NCI-H1930 (cell line): Measurements from ENCODE around the gene FOXP3.

ENCODE experiments used
- DNase-seq, 2 experiments: peaks; one replicate each; lab custom pipeline; 2025; lab: John Stamatoyannopoulos, UW

FOXP3 gene

DNA sequence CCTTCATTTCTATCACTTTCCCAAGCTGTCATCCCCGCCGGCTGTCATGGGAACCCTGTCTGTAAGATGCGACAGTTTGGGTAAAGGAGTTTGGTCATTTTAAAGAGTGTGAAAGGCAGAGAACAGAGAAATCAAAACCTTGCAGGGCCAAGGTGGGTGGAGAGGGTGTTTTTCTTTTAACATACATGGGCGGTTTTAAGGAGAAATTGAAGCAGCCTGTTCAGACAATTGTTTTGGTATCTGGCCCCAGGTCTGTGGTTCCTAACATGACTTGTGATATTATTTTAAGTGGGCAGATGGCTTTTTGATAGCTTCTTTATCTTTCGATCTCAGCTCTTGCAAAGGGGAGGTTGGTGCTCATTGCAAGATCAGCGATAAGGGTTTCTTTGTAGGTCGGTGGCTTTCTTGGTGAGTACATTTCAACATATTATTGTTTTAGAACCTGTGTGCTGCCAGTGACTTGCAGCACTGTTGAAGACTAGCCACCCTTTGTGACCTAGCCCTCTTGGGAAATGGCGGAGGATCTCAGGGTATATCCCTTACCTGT, 8.7 kb upstream of the FOXP3 start:
- no peak for DNase-seq

DNA sequence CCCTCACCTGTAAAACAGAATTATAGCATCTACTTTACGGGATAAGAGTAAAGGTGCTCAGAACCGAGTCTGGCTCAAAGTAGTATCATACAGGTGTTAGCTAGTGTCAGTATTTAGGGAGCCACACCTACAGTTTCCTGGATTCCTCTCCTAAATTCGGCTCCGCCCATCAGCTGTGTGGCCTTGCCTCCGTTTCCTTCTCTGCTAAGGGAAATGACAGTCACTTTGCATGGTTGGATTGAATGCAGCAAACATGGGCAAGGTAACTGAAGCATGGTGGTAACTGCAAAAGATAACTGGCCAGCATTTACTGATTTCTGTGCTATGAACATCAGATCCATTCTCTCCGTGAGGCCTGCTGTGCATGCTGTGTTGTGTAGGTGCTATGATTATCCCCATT, 7.9 kb upstream of the FOXP3 start:
- no peak for DNase-seq

DNA sequence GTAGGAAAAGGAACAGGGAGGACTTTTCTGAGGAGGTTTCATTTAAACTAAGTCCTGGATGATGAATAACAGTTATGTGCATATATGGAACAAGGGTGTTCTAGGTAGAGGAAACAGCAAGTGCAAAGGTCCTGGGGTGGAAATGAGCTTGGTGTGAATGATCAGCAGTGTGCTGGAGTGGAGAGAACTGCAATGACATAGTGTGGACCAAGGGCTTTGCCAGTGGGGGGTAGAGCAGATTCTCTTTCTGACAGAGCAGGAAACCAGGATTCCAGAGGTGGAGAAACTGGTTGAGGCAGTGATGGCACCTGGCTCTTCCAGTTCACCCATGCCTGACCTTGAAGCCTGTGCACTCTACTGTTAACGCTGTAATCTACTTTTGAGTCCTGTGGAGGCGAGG, 6.8 kb upstream of the FOXP3 start:
- no peak for DNase-seq

DNA sequence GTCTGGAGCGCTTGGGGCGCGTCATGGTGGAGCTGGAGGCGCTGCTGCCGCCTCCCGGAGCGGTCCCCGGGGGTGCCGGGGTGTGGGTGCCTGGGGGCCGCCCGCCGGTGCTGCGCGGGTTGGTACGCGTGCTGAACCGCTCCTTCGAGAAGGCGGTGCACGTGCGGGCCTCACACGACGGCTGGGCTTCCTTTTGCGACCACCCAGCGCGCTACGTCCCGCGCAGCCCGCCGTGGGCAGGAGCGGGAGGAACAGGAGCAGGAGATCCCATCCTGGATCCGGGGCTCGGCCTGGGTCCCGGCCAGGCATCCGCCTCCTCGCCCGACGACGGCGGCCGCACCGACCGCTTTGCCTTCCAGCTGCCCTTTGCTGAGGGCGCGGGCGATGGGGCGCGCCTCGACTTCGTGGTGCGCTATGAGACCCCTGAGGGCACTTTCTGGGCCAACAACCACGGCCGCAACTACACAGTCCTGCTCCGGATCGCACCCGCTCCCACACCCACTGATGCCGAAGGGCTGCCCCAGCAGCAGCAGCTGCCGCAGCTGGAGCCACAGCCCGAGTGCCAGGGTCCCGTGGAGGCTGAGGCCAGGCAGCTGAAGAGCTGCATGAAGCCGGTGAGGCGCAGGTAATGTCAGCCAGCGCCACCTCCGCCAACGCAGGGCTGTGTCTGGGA, 5.9 kb upstream of the FOXP3 start:
- no peak for DNase-seq

DNA sequence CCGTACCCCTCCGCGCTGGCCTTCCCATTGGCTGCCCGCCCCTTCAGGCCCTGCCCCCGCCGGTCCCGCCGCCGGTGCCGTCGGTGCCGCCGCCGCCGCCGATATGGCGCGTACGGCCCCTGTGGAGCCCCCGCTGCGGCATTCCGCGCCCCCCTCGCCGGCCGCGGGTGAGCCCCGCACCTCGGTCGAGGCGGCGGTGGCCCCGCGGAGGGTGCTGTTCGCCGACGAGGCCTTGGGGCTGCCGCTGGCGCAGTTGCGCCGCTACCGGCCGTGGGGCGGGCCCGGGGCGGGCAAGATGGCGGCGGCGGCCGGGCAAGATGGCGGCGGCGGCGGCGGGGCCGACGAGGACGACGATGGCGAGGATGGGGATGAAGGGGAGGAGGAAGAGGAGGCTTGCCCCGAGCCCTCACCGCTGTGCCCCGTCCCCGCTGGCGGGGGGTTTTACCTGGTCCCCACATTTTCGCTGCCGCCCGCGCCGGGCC, 5.3 kb upstream of the FOXP3 start, which contains the start of gene PPP1R3F:
TSS of gene PPP1R3F (plus strand) at position 27 of the 482 bp plus-strand sequence. CDS start at position 104, 77 bp downstream.
- no peak for DNase-seq

DNA sequence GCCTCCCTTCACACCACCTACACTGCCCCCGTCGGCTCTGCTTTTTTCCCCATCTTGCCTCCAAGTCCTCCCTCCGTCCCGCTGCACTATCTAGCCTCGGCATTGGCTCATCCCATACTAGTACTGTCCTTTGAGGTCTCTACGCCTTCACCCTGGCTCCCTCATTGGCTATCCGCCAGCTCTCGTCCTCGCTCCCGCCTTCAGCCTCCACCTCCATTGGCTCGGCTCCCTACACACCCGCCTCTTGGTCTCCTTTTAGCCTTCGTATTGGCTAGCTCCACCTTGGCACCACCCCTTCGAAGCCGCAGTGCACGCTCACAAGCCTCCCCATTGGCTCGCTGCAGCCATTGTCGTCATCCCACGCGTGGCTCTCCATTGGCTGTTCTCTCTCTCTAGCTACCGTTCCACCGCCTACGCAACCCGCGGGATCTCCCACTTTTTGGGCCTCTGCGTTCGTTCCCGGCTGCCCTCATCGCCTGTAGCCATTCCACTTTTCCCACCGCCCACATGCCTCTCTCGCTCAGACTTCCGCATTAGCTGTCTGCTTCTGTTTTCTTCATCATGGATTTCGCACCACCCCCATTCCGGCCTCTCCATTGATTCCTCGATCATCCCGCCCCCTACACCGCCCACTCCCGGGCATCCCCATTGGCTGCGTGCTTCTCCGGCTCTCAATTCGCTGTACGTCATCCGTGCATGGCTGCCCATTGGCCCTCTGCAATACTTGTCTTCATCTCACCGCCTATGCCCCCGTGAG, 4.7 kb upstream of the FOXP3 start:
- peak; percentile 94 to 96 for DNase-seq

DNA sequence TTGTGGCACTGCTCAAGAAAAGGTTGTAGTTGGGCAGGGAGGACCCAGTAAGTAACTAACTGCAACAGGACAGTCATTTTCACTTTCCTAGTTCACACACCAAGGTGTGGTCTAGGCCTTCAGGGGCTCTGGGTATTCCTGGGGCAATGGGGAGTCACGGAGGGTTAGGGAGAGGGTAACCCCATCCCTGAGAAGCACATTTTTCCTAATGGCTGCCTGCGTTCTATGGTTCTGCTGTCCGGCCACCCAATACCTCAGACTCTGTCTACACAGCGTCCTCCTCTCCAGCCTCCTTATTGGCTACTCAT, 4.1 kb upstream of the FOXP3 start:
- no peak for DNase-seq

DNA sequence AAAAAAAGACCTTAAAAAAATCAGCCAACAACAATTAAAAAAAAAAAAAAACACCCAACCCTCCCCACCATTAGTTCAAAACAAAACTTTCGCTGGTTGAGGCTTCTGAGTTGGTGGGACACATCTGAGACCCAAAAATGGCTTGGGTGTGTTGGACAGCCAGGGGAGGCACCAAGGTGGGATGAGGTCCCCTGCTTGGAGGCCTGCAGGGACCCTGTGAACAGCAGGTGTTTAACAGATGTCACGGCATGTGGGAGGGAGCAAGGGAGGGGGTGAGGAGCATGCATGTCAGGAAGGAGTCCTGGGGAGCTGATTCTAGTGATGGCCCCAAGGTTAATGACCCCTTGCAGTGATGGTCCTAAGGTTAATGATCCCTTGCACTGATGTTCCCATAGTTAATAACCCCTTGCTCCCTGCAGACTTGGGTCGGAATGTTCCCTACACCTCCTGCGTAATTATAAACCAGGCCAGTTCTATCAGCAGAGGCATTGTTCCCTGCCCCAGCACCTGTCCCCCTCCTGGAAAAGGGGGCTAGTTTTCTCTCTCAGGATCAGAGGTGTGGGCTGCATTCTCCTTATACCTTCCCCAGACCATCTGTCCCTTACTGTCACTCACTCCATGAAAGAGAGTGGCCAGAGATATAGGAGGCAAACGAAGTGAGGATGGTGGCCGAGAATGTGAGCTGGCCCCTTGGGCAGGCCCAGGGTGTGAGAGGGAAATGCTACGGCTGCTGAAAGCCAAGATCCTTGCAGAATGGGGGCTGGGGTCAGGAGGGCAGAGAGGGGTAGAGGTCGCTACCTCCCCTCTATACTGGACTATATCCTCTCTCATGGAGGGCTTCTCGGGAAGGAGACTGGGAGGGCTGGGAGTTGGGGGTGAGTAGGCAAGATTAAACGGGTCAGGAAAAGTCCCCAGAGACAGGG, 2.3 kb upstream of the FOXP3 start:
- no peak for DNase-seq

DNA sequence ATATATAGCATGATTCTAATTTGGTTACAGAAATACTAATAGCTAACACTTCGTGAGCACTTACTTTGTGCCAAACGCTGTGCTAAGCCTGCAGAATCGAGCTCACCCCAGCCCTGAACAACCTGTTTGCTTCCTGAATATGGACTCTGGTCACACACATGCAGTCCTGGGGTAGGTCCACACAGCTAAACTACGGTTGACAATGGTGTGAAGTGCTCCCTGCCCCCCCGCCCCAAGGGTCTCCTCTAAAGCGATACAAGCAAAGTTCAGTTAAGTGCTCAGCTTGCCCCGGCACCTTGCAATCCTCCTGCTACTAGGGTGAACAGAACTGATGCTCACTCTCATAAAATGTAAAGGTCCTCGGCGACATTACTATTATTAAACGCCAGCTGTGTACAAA, 879 bp downstream of the FOXP3 start:
- no peak for DNase-seq

DNA sequence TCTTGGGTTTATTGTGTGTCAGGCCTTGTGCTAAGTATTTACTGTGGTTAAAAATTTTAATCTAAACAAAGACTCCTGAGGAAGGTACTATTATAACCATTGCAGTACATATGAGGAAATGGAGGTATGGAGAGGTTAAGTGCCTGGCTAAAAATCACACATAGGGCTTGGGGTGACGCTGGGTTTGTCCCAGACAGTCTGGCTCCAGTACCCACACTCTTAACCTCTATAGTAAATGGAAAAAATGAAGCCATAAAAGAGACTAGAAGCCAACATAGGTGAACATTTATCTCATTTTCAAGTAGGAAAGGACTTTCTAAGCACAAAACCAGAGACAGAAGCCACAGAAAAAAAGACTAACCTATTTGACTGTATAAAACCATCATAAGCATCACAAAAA, 1.9 kb downstream of the FOXP3 start:
- no peak for DNase-seq

DNA sequence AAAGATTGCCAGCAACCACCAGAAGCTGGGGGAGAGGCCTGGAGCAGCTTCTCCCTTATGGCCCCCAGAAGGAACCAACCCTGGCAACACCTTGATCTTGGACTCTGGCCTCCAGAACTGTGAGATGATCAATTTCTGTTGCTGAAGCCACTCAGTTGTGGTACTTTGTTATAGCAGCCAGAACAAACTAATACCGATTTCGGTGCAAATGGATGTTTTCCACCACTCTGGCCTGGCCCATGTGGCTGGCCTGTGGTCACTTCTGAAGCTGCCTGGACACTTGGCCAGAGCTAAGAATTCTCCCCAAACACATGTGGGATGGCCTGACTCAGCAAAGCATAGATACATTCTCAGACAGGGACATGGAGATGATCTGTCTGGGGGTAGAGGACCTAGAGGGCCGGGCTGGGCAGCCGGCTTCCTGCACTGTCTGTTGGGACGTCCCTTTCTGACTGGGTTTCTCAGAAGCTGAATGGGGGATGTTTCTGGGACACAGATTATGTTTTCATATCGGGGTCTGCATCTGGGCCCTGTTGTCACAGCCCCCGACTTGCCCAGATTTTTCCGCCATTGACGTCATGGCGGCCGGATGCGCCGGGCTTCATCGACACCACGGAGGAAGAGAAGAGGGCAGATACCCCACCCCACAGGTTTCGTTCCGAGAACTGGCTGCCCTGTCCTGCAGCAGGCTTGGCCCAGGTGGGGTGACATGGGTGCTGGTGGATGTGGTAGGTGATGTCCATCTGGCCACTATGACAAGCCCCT, 4.1 kb downstream of the FOXP3 start:
- no peak for DNase-seq

DNA sequence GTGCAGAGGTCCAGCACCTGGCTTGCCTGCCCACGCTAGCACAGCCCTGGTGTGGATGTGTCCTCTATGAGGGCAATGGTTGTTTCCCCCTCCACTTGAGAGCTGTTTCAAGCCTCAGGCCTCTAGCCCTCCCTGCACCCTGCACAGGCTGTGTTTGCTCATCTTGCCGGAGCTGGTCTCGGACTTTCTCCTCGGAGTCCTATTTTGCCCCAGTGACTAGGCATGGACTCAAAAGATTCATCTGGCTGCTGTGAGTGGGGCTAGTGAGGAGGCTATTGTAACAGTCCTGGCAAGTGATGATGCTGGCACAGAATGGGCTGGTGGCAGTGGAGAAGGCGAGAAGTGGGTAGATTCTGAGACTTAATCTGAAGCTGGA, 5.8 kb downstream of the FOXP3 start:
- DNase-seq = no peak

DNA sequence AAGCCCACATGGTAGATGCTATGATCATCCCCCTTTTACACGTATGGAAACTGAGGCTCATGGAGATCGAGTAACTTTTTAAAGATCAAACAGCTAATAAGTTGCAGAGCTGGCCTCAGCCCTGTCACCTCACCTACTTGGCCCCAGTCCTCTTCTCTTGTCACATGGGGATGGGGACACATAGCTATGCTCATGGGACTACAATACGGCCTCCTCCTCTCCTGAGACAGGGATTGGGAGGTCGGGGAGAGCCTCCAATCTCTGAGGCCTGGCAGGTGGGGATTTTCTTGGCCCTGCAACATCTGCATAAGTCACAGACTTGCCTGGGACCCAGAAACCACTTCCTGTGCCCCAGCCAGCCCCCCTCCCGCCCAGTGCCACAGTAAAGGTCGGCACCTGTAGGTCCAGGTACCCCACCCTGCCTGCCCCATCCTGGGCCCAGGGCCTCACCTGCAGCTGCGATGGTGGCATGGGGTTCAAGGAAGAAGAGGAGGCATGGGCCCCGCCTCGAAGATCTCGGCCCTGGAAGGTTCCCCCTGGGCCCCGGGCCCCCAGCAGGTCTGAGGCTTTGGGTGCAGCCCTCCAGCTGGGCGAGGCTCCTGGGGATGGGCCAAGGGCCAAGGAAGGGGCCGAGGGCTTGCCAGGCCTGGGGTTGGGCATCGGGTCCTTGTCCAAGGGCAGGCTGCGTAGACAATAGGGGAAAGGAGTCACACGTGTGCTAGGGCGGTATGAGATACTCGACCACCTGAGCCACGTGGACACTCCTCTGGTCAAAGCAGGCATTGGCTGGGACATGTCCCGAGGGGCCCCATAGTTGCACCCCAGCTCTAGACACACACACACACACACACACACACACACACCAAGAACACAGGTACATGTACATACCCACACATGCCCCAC, 6.4 kb downstream of the FOXP3 start:
- DNase-seq = no peak

DNA sequence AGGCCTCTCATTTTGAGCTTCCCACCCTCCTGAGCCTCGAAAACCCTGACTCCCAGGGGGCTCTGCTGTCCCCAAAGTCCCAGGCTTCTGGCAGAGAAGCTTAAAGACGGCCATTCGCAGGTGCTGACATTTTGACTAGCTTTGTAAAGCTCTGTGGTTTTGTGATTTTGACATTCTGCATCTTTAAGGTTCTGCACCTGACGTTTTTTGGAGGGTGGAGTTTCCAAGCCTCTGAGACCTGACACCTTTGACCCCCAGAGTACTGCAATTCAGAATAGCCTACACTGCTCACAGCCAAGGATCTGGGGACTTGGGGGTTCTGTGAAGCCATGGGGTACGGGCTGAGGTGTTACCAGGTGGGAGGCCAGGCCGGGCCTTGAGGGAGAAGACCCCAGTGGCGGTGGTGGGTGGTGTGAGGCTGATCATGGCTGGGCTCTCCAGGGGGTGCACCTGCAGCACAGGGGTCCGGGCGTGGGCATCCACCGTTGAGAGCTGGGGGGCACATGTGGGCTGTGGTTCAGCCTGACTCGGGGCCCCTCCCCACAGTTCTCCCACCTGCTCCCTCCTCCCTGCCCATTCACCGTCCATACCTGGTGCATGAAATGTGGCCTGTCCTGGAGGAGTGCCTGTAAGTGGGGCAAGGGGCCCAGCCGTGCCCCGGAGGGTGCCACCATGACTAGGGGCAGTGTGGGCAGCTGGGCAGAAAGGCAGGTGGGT, 7.3 kb downstream of the FOXP3 start:
- no peak for DNase-seq

DNA sequence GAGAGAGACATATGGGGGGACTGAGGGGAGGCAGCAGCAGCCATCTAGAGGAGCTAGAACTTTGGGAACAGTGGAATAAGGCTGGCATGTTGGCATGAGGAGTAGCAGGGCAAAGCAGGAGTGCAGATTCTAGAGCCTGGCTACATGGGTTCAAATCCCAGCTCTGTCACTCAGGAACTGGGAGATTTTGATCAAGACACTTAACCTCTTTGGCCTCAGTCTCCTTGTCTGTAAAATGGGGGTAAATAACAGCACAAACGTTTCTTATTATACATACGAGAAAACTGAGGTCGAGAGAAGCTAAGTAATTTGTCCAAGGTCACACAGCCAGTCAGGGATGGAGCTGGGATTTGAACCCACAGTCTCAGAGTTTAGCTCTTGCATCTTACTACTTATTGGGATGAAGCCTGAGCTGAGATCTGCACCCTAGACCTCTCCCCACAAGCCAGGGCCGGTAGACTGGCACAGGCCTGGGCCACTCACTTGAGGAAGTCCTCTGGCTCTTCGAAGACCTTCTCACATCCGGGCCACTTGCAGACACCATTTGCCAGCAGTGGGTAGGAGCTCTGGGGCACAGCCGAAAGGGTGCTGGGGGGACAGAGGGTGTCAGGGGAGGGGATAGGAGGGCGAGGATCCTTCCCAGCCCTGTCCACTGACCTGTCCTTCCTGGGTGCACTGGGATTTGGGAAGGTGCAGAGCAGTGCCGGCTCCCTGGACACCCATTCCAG, 8.1 kb downstream of the FOXP3 start:
- no peak for DNase-seq

DNA sequence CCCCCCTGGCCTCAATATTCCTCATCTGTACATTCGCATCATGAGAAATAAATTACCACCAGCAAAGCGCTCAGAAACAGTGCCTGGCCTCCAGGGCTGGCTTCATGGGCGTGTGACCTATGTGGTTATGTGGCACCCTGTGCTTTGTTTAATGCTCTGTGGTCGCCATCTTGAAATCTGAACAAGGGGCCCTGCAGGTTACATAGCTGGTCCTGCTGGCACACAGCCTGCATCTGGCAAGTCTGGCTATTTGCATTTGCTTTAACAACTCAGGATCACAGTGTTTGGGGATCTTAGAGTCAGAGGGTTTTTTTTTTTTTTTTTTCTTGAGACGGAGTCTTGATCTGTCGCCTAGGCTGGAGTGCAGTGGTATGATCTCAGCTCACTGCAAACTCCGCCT, 9.9 kb downstream of the FOXP3 start:
- DNase-seq = no peak

DNA sequence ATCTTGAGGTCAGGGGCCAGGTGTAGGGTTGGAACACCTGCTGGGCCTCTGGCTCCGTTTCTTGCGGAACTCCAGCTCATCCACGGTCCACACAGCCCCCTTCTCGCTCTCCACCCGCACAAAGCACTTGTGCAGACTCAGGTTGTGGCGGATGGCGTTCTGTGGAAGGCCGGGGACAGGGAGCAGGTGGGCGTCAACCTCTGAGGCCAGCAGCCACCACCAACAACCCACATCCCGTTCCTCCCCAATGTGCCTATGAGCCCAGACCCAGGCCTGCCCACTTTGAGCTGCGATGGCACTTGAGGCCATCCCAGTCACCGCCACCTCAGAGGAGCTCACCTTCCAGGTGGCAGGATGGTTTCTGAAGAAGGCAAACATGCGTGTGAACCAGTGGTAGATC, 13.2 kb downstream of the FOXP3 start:
- DNase-seq = no peak

DNA sequence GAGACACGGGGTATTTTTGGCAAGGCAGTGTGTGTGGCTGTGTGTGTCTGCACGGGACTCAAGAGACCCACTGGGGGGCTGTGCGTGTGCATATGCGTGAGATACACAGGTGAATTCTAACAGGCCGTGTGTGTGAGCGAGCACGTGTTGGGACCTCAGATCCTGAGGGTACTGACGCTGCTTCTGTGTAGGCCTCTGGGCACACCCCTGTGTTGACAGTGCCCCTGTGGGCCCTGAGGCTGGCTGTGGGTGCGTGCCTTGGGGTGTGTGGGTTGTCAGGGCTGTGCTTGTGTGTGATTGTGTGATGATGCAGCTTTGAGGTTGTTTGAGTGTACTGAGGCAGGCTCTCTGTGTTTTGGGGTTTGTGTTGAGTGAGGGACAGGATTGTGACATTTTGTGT, 13.9 kb downstream of the FOXP3 start:
- DNase-seq = no peak

DNA sequence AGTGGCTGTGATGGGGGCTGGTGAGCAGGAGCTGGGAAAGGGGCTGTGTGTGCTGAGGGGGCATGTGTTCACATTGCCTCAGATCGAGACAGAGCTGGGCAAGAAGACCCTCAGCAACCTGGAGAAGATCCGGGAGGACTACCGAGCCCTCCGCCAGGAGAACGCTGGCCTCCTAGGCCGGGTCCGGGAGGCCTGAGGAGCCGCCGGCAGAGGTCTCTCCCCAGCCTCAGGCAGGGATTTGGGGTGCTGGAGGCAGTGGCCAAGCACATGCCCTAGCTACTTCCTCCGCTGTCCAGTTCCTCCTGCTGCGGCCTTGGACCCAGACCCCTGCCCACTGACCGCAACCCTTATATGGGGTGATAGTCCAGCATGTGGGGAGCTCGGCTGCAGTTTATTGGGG, 14.4 kb downstream of the FOXP3 start:
- no peak for DNase-seq
